Right lobe of liver (tissue), 4 donors: ENCODE measurements around the gene STRAP.

ENCODE experiments used
- CTCF ChIP-seq, 4 donors: fragments of 200-600 bp in 3 of 4; fragments of 450-650 bp in 1 of 4; IDR thresholded peaks; one replicate each; pipeline versions ENCODE4 v1.5.1 to v1.8.0; 2016 to 2022; ENCODE audit warnings: antibody characterized with exemption in 4 of 4, mild to moderate bottlenecking in 2 of 4
- POLR2A ChIP-seq: fragments of 450-650 bp; IDR thresholded peaks from one replicate; pipeline ENCODE4 v1.6.1; 2017; ENCODE audit warnings: antibody characterized with exemption, mild to moderate bottlenecking
- donor health status: DM: no; HTN: no; CAD: no.
- donor health status: DM: no; HTN: no; CAD: no.
- donor health status: DM: no; HTN: yes; CAD: no.

- TF ChIP-seq CTCF (IDR thresholded peaks at IDR 0.05) (no peak), POLR2A (no peak)
Measured at GRCh38 chr12:15942475-15942874, 60.3 kb downstream of the STRAP start.
